Measurements from ENCODE around the gene DUSP15.

The DUSP15 gene

DNA sequence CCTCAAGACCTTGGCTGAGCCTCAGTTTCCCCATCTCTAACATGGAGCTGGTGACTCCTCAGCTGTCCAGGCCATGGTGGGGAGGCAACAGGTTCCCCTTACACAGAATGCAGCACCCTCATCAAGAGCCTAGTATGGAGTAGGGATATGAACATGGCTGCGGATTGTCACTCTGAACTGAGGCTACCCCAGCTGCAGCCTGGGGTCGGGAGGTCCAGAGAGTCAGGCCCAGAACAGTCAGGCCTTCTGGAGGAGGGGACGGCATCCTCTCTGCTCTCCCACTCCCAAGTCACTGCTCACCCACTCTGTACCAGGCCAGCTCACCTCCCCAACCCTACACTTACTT lies 23.6 kb downstream of the DUSP15 start:
- 57% methylated on average over 3 of the region's 3 CpGs for WGBS
- Histone ChIP-seq H3K4me2 (ENCODE audit: low read length, poor library complexity, severe bottlenecking) (no peak overlapping the region), H3K36me3 (ENCODE audit: control insufficient read depth in 1 of 2, insufficient read depth in 2 of 2, low read depth in 1 of 2, low read length in 2 of 2) (peaks cover 0 to 3% of the 10 kb centered on the region in 2 experiments)

DNA sequence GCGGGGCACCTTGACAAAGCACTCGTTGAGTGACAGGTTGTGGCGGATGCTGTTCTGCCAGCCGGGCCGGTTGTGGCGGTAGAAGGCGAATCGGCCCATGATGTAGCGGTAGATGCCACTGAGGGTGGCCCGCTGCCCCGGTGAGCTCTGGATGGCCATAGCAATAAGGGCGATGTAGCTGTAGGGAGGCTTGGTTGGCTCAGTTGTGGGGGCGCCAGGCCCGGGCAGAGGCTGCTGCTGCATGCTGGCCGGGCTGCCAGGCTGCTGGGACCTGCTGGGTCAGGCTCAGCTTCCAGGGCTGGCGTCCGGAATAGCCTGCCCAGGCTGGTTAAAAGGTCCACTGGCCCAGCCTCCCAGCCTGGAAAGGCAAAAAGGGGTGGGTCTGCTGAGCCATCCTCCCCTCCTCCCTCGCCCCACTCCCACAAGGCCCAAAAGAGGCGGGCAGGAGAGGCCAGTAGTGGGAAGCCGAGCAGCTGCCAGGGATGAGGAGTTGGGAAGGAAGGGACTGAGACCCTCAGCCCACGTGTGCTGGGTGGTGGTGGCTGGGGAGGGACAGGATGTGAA lies 24.9 kb downstream of the DUSP15 start, which contains the start of gene FOXS1:
Gene FOXS1, minus strand, starts transcription at position 305 of the 564 bp plus-strand sequence. Its CDS starts 62 bp downstream, at position 243.
- H3K27me3 ChIP-seq (ENCODE audit: control insufficient read depth in 1 of 2, insufficient read depth in 1 of 2, low read length in 2 of 2): peaks cover 36 to 74% of the 10 kb centered on the region in 2 experiments
- peaks cover 55% of the 10 kb centered on the region for H3K4me1 ChIP-seq (ENCODE audit: control insufficient read depth, insufficient read depth, low read depth, low read length)
- no peak for DNase-seq
- H4K91ac ChIP-seq (ENCODE audit: low read length): peak within 1 kb of the TSS; percentile 30
- no peak within 1 kb of the TSS for H3K27ac ChIP-seq (ENCODE audit: low read length, poor library complexity, severe bottlenecking)
- H2BK120ac ChIP-seq (ENCODE audit: low read depth, low read length): no peak within 1 kb of the TSS
- H3K23ac ChIP-seq (ENCODE audit: low read length in 2 of 2): no peak within 1 kb of the TSS
- peak within 1 kb of the TSS in 1 of 2 experiments; percentile 1 for H3K18ac ChIP-seq (ENCODE audit: low read depth in 1 of 2, low read length in 2 of 2)
- no peak within 1 kb of the TSS for H2BK15ac ChIP-seq (ENCODE audit: low read depth, poor library complexity, severe bottlenecking)
- H3K14ac ChIP-seq (ENCODE audit: low read length in 2 of 2): peak within 1 kb of the TSS in 1 of 2 experiments; percentile 63
- peak within 1 kb of the TSS in 1 of 2 experiments; percentile 19 for H2BK12ac ChIP-seq (ENCODE audit: low read length in 2 of 2)
- peak within 1 kb of the TSS; percentile 5 for H3K4me2 ChIP-seq (ENCODE audit: low read length, poor library complexity, severe bottlenecking)
- H3K4me3 ChIP-seq (ENCODE audit: insufficient read depth in 1 of 2, low read depth in 1 of 2, low read length in 2 of 2): peak within 1 kb of the TSS in 1 of 2 experiments; percentile 1
- no peaks in the 10 kb centered on the region for H3K79me1 ChIP-seq (replicated peaks; ENCODE audit: low read length, poor library complexity, severe bottlenecking)
- H2AK5ac ChIP-seq (ENCODE audit: low read length, severe bottlenecking): peak within 1 kb of the TSS; percentile 60
- H3K4ac ChIP-seq (ENCODE audit: low read depth in 1 of 2, low read length in 2 of 2): no peak within 1 kb of the TSS
- no peak within 1 kb of the TSS for H3K9ac ChIP-seq (ENCODE audit: low read length)
- H4K8ac ChIP-seq (ENCODE audit: low read length): no peak within 1 kb of the TSS
- H3K36me3 ChIP-seq (ENCODE audit: control insufficient read depth in 1 of 2, insufficient read depth in 2 of 2, low read depth in 1 of 2, low read length in 2 of 2): peaks cover 0 to 3% of the 10 kb centered on the region in 2 experiments
- H3K9me3 ChIP-seq (ENCODE audit: control insufficient read depth, low read length): no peaks in the 10 kb centered on the region
- H2AFZ ChIP-seq (ENCODE audit: low read depth, low read length): no peak within 1 kb of the TSS
- H2BK5ac ChIP-seq (ENCODE audit: low read depth, low read length, poor library complexity, severe bottlenecking): no peak within 1 kb of the TSS
- WGBS: 73% methylated on average over 20 of the region's 21 CpGs

More for the DNA sequence above, 23.6 kb downstream of the DUSP15 start:
- Histone ChIP-seq H2BK15ac (ENCODE audit: low read depth, poor library complexity, severe bottlenecking) (no peak overlapping the region), H2BK120ac (ENCODE audit: low read depth, low read length) (no peak overlapping the region), H3K79me1 (replicated peaks; ENCODE audit: low read length, poor library complexity, severe bottlenecking) (no peaks in the 10 kb centered on the region), H3K9ac (ENCODE audit: low read length) (no peak overlapping the region), H3K4me1 (ENCODE audit: control insufficient read depth, insufficient read depth, low read depth, low read length) (peaks cover 44% of the 10 kb centered on the region), H3K18ac (ENCODE audit: low read depth in 1 of 2, low read length in 2 of 2) (no peak overlapping the region), H2BK5ac (ENCODE audit: low read depth, low read length, poor library complexity, severe bottlenecking) (no peak overlapping the region), H2AFZ (ENCODE audit: low read depth, low read length) (no peak overlapping the region), H2BK12ac (ENCODE audit: low read length in 2 of 2) (no peak overlapping the region), H3K4ac (ENCODE audit: low read depth in 1 of 2, low read length in 2 of 2) (no peak overlapping the region), H4K91ac (ENCODE audit: low read length) (no peak overlapping the region), H3K23ac (ENCODE audit: low read length in 2 of 2) (no peak overlapping the region), H3K14ac (ENCODE audit: low read length in 2 of 2) (no peak overlapping the region), H3K9me3 (ENCODE audit: control insufficient read depth, low read length) (no peaks in the 10 kb centered on the region), H3K27me3 (ENCODE audit: control insufficient read depth in 1 of 2, insufficient read depth in 1 of 2, low read length in 2 of 2) (peaks cover 50 to 84% of the 10 kb centered on the region in 2 experiments), H3K27ac (ENCODE audit: low read length, poor library complexity, severe bottlenecking) (no peak overlapping the region), H4K8ac (ENCODE audit: low read length) (no peak overlapping the region), H3K4me3 (ENCODE audit: insufficient read depth in 1 of 2, low read depth in 1 of 2, low read length in 2 of 2) (no peak overlapping the region), H2AK5ac (ENCODE audit: low read length, severe bottlenecking) (no peak overlapping the region)
- DNase-seq: no peak

DNA sequence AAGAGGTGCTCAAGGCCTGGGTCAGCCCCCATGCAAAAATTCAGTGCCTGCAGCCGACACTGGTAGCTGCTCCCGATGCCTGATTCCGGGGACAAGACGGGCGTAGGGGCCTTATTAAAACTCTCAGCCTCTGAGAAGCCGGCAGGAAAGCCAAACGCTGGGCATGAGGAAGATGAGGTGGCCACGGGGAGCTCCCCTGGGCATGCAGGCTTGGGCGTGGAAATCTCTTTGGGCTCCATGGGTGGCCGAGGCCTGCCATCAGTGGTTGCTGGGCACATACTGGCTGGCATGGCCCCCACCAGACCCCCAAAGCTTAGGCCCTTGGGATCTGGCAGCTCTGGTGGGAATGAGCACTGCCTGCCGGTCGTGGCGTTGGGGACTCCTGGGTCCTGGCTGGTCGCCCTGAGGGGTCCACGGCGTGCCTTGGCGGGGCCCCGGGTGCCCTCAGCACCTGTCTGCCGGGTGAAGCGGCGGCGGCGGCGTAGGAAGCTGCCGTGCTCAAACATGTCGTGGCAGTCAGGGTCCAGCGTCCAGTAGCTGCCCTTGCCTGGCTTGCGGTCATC lies 25.5 kb downstream of the DUSP15 start:
- H4K8ac ChIP-seq (ENCODE audit: low read length): no peak overlapping the region
- H4K91ac ChIP-seq (ENCODE audit: low read length): peak overlapping the region; percentile 14
- peak overlapping the region in 1 of 2 experiments; percentile 1 for H3K18ac ChIP-seq (ENCODE audit: low read depth in 1 of 2, low read length in 2 of 2)
- no peak overlapping the region for H3K4me2 ChIP-seq (ENCODE audit: low read length, poor library complexity, severe bottlenecking)
- H3K27ac ChIP-seq (ENCODE audit: low read length, poor library complexity, severe bottlenecking): no peak overlapping the region
- no peak overlapping the region for H2BK15ac ChIP-seq (ENCODE audit: low read depth, poor library complexity, severe bottlenecking)
- peaks cover 56% of the 10 kb centered on the region for H3K4me1 ChIP-seq (ENCODE audit: control insufficient read depth, insufficient read depth, low read depth, low read length)
- H2BK120ac ChIP-seq (ENCODE audit: low read depth, low read length): no peak overlapping the region
- H2AK5ac ChIP-seq (ENCODE audit: low read length, severe bottlenecking): peak overlapping the region; percentile 28
- no peak overlapping the region for H2BK5ac ChIP-seq (ENCODE audit: low read depth, low read length, poor library complexity, severe bottlenecking)
- H3K9ac ChIP-seq (ENCODE audit: low read length): no peak overlapping the region
- peak overlapping the region in 1 of 2 experiments; percentile 63 for H3K14ac ChIP-seq (ENCODE audit: low read length in 2 of 2)
- no peak overlapping the region for H3K23ac ChIP-seq (ENCODE audit: low read length in 2 of 2)
- peaks cover 31 to 73% of the 10 kb centered on the region in 2 experiments for H3K27me3 ChIP-seq (ENCODE audit: control insufficient read depth in 1 of 2, insufficient read depth in 1 of 2, low read length in 2 of 2)
- peak overlapping the region in 1 of 2 experiments; percentile 1 for H3K4me3 ChIP-seq (ENCODE audit: insufficient read depth in 1 of 2, low read depth in 1 of 2, low read length in 2 of 2)
- H3K79me1 ChIP-seq (replicated peaks; ENCODE audit: low read length, poor library complexity, severe bottlenecking): no peaks in the 10 kb centered on the region
- peak overlapping the region in 1 of 2 experiments; percentile 19 for H2BK12ac ChIP-seq (ENCODE audit: low read length in 2 of 2)
- WGBS: 94% methylated on average over 28 of the region's 28 CpGs
- H3K36me3 ChIP-seq (ENCODE audit: control insufficient read depth in 1 of 2, insufficient read depth in 2 of 2, low read depth in 1 of 2, low read length in 2 of 2): peaks cover 0 to 3% of the 10 kb centered on the region in 2 experiments
- no peaks in the 10 kb centered on the region for H3K9me3 ChIP-seq (ENCODE audit: control insufficient read depth, low read length)
- H3K4ac ChIP-seq (ENCODE audit: low read depth in 1 of 2, low read length in 2 of 2): no peak overlapping the region
- no peak for DNase-seq
- no peak overlapping the region for H2AFZ ChIP-seq (ENCODE audit: low read depth, low read length)

- H2BK5ac ChIP-seq (ENCODE audit: low read depth, low read length, poor library complexity, severe bottlenecking): no peak overlapping the region
- peak overlapping the region; percentile 60 for H2AK5ac ChIP-seq (ENCODE audit: low read length, severe bottlenecking)
- no peak overlapping the region for H3K27ac ChIP-seq (ENCODE audit: low read length, poor library complexity, severe bottlenecking)
- no peak for DNase-seq
- no peaks in the 10 kb centered on the region for H3K79me1 ChIP-seq (replicated peaks; ENCODE audit: low read length, poor library complexity, severe bottlenecking)
- H3K18ac ChIP-seq (ENCODE audit: low read depth in 1 of 2, low read length in 2 of 2): no peak overlapping the region
- H3K27me3 ChIP-seq (ENCODE audit: control insufficient read depth in 1 of 2, insufficient read depth in 1 of 2, low read length in 2 of 2): peaks cover 22 to 70% of the 10 kb centered on the region in 2 experiments
- H2BK12ac ChIP-seq (ENCODE audit: low read length in 2 of 2): no peak overlapping the region
- H3K9me3 ChIP-seq (ENCODE audit: control insufficient read depth, low read length): no peaks in the 10 kb centered on the region
- H3K9ac ChIP-seq (ENCODE audit: low read length): no peak overlapping the region
- no peak overlapping the region for H4K91ac ChIP-seq (ENCODE audit: low read length)
- H2BK120ac ChIP-seq (ENCODE audit: low read depth, low read length): no peak overlapping the region
- H3K4ac ChIP-seq (ENCODE audit: low read depth in 1 of 2, low read length in 2 of 2): no peak overlapping the region
- H2BK15ac ChIP-seq (ENCODE audit: low read depth, poor library complexity, severe bottlenecking): no peak overlapping the region
- H3K23ac ChIP-seq (ENCODE audit: low read length in 2 of 2): no peak overlapping the region
- no peak overlapping the region for H3K14ac ChIP-seq (ENCODE audit: low read length in 2 of 2)
- peaks cover 0 to 3% of the 10 kb centered on the region in 2 experiments for H3K36me3 ChIP-seq (ENCODE audit: control insufficient read depth in 1 of 2, insufficient read depth in 2 of 2, low read depth in 1 of 2, low read length in 2 of 2)
- no peak overlapping the region for H4K8ac ChIP-seq (ENCODE audit: low read length)
- no peak overlapping the region for H2AFZ ChIP-seq (ENCODE audit: low read depth, low read length)
- 92% methylated on average over 5 of the region's 5 CpGs for WGBS
- no peak overlapping the region for H3K4me3 ChIP-seq (ENCODE audit: insufficient read depth in 1 of 2, low read depth in 1 of 2, low read length in 2 of 2)
- H3K4me2 ChIP-seq (ENCODE audit: low read length, poor library complexity, severe bottlenecking): no peak overlapping the region
- peaks cover 59% of the 10 kb centered on the region for H3K4me1 ChIP-seq (ENCODE audit: control insufficient read depth, insufficient read depth, low read depth, low read length)
Measured at GRCh38 chr20:31843881-31844280, 26.4 kb downstream of the DUSP15 start.

Measured in mesenchymal stem cell (in vitro differentiated cells and primary cell).